NCI-H2227 (cell line): ENCODE data around the gene LRRC4.

Experiments
- DNase-seq: peaks from one replicate; lab custom pipeline; 2025; ENCODE audit not compliant: unreplicated experiment; lab: John Stamatoyannopoulos, UW

The LRRC4 gene

GRCh38 chr7:128059143-128059988 is 28.1 kb upstream of the LRRC4 start:
- DNase-seq, result no peak

GRCh38 chr7:128057909-128058308 is 26.7 kb upstream of the LRRC4 start:
- DNase-seq, result no peak

DNA sequence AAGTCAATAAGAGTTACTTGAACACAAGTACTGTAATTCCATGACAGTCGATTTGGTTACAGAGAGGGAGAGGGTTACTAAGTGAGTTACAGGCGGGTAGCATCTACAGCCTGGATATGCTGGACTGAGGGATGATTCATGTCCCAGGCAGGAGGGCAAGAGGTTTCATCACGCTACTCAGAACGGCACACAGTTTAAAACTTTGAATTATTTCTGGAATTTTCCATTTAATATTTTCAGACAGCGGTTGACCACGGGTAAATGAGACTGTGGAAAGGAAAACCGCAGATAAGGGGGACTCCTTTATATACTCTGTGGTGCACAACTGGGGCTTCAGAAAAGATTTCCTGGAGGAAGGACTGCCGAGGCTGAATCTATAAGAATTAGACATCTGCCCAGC is 25.7 kb upstream of the LRRC4 start:
- DNase-seq, result no peak

DNA sequence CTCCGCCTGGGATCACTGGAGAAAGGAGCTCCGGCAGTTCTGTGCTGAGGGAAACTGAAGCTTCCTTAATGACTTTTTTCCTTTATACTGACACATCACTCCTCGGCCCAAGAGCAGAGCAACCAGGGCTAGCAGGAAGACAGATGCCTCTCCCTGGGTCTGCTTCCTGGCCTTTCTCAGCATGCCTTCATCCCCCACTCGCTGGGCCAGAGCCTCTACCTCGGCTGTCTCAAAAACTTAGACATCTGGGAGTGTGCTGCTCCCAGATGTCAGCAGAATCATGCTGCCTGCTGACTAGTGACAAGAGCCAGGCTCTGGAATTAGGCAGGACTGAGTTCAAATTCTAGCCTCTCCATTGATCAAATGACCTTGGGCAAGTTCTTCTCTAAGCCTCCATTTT is 24.4 kb upstream of the LRRC4 start:
- DNase-seq, result no peak

GRCh38 chr7:128054511-128054910 is 23.3 kb upstream of the LRRC4 start:
- no peak for DNase-seq

GRCh38 chr7:128053991-128054390 is 22.8 kb upstream of the LRRC4 start:
- DNase-seq, result no peak

DNA sequence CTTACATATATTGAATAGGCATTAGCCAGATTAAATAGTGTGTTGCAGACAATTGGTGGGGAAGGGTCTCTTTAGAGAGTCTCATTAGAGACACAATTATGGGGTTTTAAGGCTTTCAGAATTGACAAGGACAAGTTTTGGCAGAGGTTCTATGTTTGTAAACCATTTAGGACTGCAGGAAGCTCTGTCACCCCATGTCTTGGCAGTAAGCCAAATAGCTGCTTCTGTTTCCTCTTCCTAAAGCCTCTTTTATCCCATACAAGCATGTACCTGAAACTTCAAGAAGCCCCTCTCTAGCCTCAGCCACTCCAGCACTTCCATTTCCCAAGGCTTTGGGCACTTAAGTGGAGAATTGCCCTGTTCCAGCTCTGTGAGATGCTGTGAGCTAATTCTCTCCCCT is 21.8 kb upstream of the LRRC4 start:
- peak; percentile 59 for DNase-seq

- DNase-seq, result no peak
These were observed 21.2 kb upstream of the LRRC4 start for GRCh38 chr7:128052404-128052803.

DNA sequence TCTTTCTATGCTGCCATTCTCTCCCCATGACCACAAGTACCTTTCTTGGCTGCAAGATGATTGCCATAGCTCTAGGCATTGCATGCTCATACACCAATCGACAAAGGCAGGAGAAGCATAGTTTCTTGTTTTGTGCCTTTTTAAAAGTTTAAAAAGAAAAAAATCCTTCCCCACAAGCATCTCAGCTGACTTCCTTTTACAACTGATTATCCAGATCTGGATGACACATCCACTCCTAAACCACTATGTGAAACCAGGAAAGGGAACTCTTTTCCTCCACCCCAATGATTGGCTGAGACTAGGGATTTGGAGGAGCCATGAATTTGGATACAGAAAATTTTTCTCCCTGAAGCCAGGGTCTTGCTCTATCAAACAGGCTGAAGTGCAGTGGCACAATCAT is 14.5 kb upstream of the LRRC4 start:
- DNase-seq, result no peak

DNA sequence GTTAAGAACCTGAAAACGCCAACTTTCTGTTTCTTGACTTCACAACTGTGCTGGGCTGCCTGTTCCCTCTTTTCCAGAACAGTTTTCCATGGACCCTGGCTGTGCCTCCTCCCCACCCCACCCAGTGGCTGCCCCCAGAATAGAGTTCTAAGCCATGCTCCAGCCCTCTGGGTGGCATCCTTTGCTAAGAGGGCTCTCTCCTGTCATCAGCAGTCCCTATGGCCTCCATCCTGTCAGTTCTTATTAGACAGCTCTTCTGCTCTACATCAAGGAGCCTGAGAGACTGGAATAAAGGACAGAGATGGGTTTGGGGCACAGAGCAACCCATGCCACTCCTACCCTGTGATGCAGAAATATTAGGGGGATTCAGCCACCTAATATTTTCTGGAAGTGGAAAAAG is 13.9 kb upstream of the LRRC4 start:
- no peak for DNase-seq

- DNase-seq, result no peak
These were observed 12.8 kb upstream of the LRRC4 start for GRCh38 chr7:128044064-128044463.

GRCh38 chr7:128042012-128042411 is 10.8 kb upstream of the LRRC4 start:
- DNase-seq, result no peak

GRCh38 chr7:128041203-128041602 is 10.0 kb upstream of the LRRC4 start:
- peak; percentile 10 for DNase-seq

DNA sequence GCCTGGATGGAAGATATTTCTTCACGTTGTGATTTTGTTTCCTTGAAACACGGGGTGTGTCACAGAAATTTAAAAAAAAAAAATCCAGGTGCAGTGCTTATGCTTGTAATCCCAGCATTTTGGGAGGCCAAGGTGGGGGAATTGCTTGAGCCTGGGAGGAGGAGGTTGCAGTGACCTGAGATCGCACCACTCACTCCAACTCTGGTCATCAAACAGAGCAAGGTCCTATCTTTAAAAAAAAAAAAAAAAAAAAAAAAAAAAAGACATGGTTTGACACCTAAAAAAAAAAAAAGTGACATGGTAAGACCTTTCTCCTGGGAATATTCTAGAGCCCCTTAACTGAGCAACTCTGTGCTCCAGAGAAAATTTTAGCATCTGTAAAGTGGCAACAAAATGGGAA is 9.0 kb upstream of the LRRC4 start:
- DNase-seq, result no peak

GRCh38 chr7:128039544-128039953 is 8.3 kb upstream of the LRRC4 start:
- DNase-seq, result peak; percentile 45

GRCh38 chr7:128037880-128038619 is 6.8 kb upstream of the LRRC4 start:
- DNase-seq, result no peak

DNA sequence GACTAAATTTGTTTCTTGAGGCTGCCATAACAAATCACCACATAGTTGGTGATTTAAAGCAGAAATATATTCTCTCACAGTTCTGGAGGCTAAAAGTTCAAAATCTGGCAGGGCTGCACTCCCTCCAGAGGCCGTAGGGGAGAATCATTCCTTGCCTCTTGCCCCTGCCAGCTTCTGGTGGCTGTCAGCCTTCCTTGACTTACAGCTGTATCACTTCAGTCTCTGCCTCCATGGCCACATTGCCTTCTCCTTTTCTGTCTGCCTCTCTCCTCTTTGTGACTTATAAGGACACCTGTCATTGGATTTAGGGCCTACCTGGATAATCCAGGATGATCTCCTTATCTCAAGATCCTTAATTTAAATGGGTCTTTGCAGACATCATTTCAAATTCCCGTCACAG is 5.8 kb upstream of the LRRC4 start:
- no peak for DNase-seq

DNA sequence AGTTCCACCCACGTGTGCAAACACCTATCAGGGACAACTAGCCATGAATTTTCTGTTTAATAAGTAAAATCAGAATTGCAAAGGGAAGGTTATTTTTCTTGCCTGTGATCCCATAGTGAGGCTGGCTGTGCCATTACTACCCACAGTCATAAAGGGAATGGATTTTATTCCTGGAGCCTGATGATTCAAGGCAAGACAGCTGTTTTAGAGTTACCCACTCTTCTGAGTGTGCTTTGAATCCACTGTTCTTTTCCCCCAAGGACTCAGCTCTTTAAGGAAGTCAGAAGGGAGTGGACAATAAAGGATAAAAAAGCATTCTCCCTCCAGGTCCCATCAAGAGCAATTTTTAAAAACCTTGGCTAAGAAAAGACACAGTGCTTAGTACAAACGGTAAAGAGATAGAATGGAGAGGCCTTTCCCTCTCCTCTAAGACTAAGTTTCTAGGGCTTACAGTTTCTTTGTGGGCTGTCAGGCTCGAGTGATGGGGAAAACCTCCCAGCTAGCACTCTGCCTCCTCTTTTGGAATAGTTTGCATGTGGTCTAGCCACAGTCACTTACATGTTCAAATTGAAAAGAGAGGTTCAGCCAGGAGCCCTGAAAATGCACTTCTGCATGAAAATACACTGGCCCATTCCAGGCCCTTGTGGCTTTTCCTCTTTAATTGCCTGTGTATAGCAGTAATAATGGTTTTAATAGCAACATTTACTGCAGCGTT is 5.1 kb upstream of the LRRC4 start:
- no peak for DNase-seq

- peak; percentile 75 for DNase-seq
These were observed 4.5 kb upstream of the LRRC4 start for GRCh38 chr7:128035712-128036111.

GRCh38 chr7:128034825-128035224 is 3.6 kb upstream of the LRRC4 start:
- DNase-seq, result no peak

DNA sequence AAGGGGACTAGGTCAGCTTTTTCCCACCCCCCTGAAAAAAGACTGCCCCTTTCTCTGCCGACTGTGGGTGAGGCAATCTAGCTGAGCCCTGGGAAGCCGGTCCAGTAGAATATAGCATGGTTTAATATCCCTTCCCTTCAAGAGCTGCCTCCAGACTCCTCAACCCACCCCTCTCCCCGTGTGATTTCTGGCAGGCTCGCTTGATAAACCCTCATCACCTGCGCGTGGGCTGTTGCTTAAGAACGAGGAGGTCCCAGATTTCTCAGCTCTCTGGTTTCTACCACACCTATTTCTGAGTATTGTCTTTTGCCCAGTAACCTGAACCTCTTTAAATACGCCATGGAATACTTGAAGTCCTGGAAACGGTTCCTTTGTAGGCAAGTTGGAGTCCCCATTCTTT is 2.0 kb upstream of the LRRC4 start:
- DNase-seq, result no peak
